Tibial nerve (tissue), 4 donors: ENCODE data around the gene ESYT2. TPM values are rescaled to one million over a fixed set of nuclear protein-coding genes. Genes with fewer than 3 reads are reported as not detected.

Experiments
- DNase-seq, 2 donors: peaks; one replicate each; pipeline ENCODE4 v3.0.0-alpha.2; 2019; ENCODE audit warnings: low spot score in 2 of 2
- H3K27ac ChIP-seq, 4 donors: fragments of 200-600 bp; sonication (generic) in 3 of 4; one replicate each; pipeline ENCODE4 v1.5.1; 2017 to 2019; ENCODE audit warnings: mild to moderate bottlenecking in 1 of 4
- H3K27me3 ChIP-seq, 2 donors: fragments of 200-600 bp; sonication (generic) in 1 of 2; one replicate each; pipeline versions ENCODE4 v1.5.1 to v1.6.0; 2017 to 2019
- H3K36me3 ChIP-seq, 3 donors: fragments of 200-600 bp; sonication (generic); one replicate each; pipeline ENCODE4 v1.5.1; 2018 to 2019
- H3K4me1 ChIP-seq, 4 donors: fragments of 200-600 bp; sonication (generic) in 3 of 4; one replicate each; pipeline ENCODE4 v1.5.1; 2017 to 2019
- H3K4me3 ChIP-seq, 4 donors: fragments of 200-600 bp; sonication (generic) in 3 of 4; one replicate each; pipeline ENCODE4 v1.5.1; 2017 to 2019; ENCODE audit warnings: mild to moderate bottlenecking in 1 of 4, moderate library complexity in 1 of 4
- H3K9me3 ChIP-seq, 4 donors: fragments of 200-600 bp; sonication (generic) in 3 of 4; one replicate each; pipeline ENCODE4 v1.5.1; 2017 to 2019
- EP300 ChIP-seq, 2 donors: sonication (generic); formaldehyde crosslinking; IDR thresholded peaks; one replicate each; pipeline ENCODE4 v1.6.1; 2017; ENCODE audit warnings: antibody characterized with exemption in 2 of 2, mild to moderate bottlenecking in 1 of 2
- POLR2A ChIP-seq, 2 donors: fragments of 450-650 bp; IDR thresholded peaks; one replicate each; pipeline ENCODE4 v1.6.1; 2017; ENCODE audit warnings: antibody characterized with exemption in 2 of 2, mild to moderate bottlenecking in 2 of 2, moderate library complexity in 2 of 2
- WGBS, 2 donors: methylation state at CpG; one replicate each; pipeline ENCODE4 v1.1.5; 2018; 5-methylcytosine and 5-hydroxymethylcytosine counted together
- total RNA-seq, 4 donors: library from RNA; depleted of rRNA; stranded (reverse); fragments of >200 nt; gene quantifications; one replicate each; pipeline ENCODE4 v1.1.0, GENCODE V29; 2016
- TF ChIP-seq, protein P1 (sequence below), 5 experiments: fragments of 200-600 bp in 3 of 5; fragments of 450-650 bp in 2 of 5; sonication (generic) in 3 of 5; IDR thresholded peaks; one replicate each; pipeline ENCODE4 v1.5.1; 2016 to 2019; ENCODE audit warnings: antibody characterized with exemption in 5 of 5, mild to moderate bottlenecking in 3 of 5, moderate library complexity in 2 of 5

ESYT2 gene
- total RNA-seq, 4 donors from 2014 or later = 91.0 to 124 (median 114) TPM

DNA sequence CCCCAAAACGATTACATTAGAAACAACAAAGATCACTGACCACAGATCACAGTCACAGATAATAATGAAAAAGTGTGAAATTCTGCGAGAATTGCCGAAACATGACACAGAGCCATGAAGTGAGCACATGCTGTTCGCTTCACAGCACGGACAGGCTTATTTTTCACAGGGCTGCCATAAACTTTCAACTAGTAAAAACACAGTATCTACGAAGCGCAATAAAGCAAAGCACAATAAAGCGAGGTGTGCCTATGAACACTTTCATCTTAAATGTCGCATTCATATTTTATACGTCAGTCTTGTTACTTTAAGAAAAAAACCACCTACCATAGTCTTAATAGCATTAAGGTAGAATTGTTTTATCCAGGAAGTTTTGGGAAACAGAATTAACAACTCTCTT, 51.5 kb downstream of the ESYT2 start:
- Histone ChIP-seq H3K27me3 (no peaks in the 10 kb centered on the region), H3K27ac (no peak overlapping the region), H3K4me1 (no peaks in the 10 kb centered on the region), H3K36me3 (peaks cover 0 to 45% (median 3%) of the 10 kb centered on the region in 3 donors), H3K4me3 (no peak overlapping the region), H3K9me3 (no peaks in the 10 kb centered on the region)
- no peak for DNase-seq
- WGBS, 2 donors = 88 to 91% methylated on average over 10 of the region's 10 CpGs
- TF ChIP-seq POLR2A (IDR thresholded peaks at IDR 0.05) (no peak), EP300 (IDR thresholded peaks at IDR 0.05) (no peak)
- TF ChIP-seq, protein P1, sequence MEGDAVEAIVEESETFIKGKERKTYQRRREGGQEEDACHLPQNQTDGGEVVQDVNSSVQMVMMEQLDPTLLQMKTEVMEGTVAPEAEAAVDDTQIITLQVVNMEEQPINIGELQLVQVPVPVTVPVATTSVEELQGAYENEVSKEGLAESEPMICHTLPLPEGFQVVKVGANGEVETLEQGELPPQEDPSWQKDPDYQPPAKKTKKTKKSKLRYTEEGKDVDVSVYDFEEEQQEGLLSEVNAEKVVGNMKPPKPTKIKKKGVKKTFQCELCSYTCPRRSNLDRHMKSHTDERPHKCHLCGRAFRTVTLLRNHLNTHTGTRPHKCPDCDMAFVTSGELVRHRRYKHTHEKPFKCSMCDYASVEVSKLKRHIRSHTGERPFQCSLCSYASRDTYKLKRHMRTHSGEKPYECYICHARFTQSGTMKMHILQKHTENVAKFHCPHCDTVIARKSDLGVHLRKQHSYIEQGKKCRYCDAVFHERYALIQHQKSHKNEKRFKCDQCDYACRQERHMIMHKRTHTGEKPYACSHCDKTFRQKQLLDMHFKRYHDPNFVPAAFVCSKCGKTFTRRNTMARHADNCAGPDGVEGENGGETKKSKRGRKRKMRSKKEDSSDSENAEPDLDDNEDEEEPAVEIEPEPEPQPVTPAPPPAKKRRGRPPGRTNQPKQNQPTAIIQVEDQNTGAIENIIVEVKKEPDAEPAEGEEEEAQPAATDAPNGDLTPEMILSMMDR (IDR thresholded peaks at IDR 0.05) = no peak

DNA sequence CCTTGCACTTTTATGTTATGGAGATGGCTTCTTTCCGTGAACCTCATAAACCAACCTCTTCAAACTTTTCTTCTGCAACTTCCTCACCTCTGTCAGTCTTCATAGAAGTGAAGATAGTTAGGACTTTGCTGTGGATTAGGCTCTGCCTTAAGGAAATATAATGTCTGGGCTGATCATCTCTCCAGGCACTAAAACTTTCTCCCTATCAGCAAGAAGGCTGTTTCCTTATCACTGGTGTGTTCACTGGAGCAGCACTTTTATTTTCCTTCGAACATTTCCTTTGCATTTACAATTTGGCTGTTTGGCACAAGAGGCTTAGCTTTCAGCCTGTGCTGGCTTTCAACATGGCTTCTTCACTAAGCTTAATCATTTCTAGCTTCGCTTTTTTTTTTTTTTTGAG, 52.8 kb downstream of the ESYT2 start:
- WGBS, 2 donors = 96 to 97% methylated on average over 3 of the region's 3 CpGs

DNA sequence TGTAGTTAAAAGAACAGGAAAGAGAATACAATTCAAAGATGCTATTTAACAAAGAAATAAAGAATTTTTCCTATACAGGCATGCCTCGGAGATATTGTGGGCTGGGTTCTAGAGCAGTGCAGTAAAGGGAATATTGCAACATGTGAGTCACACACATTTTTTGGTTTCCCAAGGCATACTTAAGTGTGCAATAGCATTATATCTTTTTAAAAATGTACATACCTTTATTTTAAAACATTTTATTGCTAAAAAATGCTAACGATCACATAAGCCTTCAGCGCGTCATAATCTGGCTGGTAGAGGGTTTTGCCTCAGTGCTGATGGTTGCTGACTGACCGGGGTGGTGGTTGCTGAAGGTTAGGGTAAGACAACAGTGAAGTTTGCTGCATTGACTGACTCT, 54.4 kb downstream of the ESYT2 start:
- Histone ChIP-seq H3K36me3 (peaks cover 0 to 45% (median 0%) of the 10 kb centered on the region in 3 donors), H3K4me1 (no peaks in the 10 kb centered on the region)
- 94 to 96% methylated on average over 5 of the region's 5 CpGs for WGBS, 2 donors

More for the DNA sequence above, 52.8 kb downstream of the ESYT2 start:
- TF ChIP-seq, protein P1 (IDR thresholded peaks at IDR 0.05) = no peak
- TF ChIP-seq POLR2A (IDR thresholded peaks at IDR 0.05) (no peak), EP300 (IDR thresholded peaks at IDR 0.05) (no peak)
- H3K27ac ChIP-seq = no peak overlapping the region
- H3K4me1 ChIP-seq = no peaks in the 10 kb centered on the region
- H3K9me3 ChIP-seq = no peaks in the 10 kb centered on the region
- DNase-seq = no peak
- no peak overlapping the region for H3K4me3 ChIP-seq
- H3K36me3 ChIP-seq = peaks cover 0 to 48% (median 2%) of the 10 kb centered on the region in 3 donors
- H3K27me3 ChIP-seq = no peaks in the 10 kb centered on the region

DNA sequence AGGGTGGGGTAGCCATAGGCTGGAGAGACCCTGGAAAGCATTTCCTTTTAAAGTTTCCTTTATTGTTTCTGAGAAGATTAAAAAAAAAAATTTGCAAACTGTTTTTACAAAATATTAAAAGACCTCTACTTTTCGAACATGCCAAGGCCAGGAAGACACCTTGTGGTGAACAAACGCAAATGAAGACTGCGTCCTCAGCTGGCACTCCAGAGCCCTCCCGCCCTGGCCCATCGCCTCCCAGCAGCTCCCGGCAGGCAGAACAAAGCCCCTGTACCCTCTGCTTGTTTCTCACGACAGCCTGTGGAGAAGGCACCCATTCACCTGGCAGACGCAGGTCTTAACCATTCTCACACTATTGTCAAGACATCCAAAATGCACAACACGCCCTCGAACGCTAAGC, 56.4 kb downstream of the ESYT2 start:
- Histone ChIP-seq H3K36me3 (peaks cover 0 to 57% (median 0%) of the 10 kb centered on the region in 3 donors), H3K9me3 (no peaks in the 10 kb centered on the region), H3K27ac (no peak overlapping the region), H3K4me3 (no peak overlapping the region), H3K4me1 (no peaks in the 10 kb centered on the region), H3K27me3 (no peaks in the 10 kb centered on the region)
- DNase-seq = no peak
- 87 to 89% methylated on average over 11 of the region's 11 CpGs for whole genome bisulfite sequencing, 2 donors
- TF ChIP-seq EP300 (IDR thresholded peaks at IDR 0.05) (no peak), POLR2A (IDR thresholded peaks at IDR 0.05) (no peak)

More for the DNA sequence above, 54.4 kb downstream of the ESYT2 start:
- H3K27me3 ChIP-seq = no peaks in the 10 kb centered on the region
- no peaks in the 10 kb centered on the region for H3K9me3 ChIP-seq
- no peak overlapping the region for H3K4me3 ChIP-seq
- TF ChIP-seq, protein P1 (IDR thresholded peaks at IDR 0.05) = no peak
- TF ChIP-seq EP300 (IDR thresholded peaks at IDR 0.05) (no peak), POLR2A (IDR thresholded peaks at IDR 0.05) (no peak)
- no peak overlapping the region for H3K27ac ChIP-seq
- DNase-seq = no peak

DNA sequence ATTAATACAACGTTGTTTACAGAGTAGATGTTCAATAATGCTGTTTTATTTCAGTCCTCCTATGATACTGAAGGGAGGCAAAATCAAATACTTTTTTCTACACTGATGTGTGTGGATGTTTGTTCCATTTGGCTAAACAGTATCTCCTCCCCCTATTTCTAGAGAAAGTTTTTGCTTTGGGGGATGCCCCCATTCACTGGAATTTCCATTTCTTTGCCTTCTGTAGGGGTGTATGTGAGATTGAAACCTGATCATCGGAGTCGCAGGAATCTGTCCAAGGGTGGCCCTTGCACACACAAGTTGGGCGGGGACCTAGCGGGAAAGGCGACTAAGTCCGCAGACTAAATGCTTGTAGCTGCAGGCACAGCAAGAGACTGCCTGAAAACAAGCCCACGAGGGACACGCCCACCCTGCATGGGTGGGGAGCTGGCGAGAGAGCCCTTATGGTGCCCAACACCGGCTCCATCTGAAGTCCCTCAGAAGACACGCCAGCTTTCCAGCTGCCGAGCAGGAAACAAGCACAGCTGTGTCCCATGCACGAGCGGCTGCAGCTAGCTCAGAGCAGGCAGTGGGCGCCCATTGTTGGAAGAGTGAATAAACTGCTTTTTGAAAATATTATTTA, 58.0 kb downstream of the ESYT2 start:
- Histone ChIP-seq H3K9me3 (no peaks in the 10 kb centered on the region), H3K4me3 (no peak overlapping the region), H3K4me1 (no peaks in the 10 kb centered on the region), H3K36me3 (peaks cover 0 to 68% (median 0%) of the 10 kb centered on the region in 3 donors), H3K27ac (no peak overlapping the region), H3K27me3 (no peaks in the 10 kb centered on the region)
- 91 to 96% methylated on average over 14 to 16 of the region's 16 CpGs for WGBS, 2 donors
- TF ChIP-seq EP300 (IDR thresholded peaks at IDR 0.05) = no peak
- no peak for TF ChIP-seq POLR2A (IDR thresholded peaks at IDR 0.05)
- TF ChIP-seq, protein P1 (IDR thresholded peaks at IDR 0.05) = no peak
- DNase-seq = no peak
